Hepatocyte (in vitro differentiated cells): ENCODE data around the gene VPS8. TPM values are rescaled to one million over a fixed set of nuclear protein-coding genes. Genes with fewer than 3 reads are reported as not detected.

Source experiments
- DNase-seq: peaks from one replicate; pipeline ENCODE4 v3.0.0-alpha.2; 2016; ENCODE audit warnings: low spot score
- H2AFZ ChIP-seq: fragments of 200-600 bp; sonication (generic); 2 replicates; pipeline ENCODE4 v1.6.0; 2016; ENCODE audit warnings: antibody characterized with exemption, mild to moderate bottlenecking
- H3K27ac ChIP-seq: fragments of 200-600 bp; sonication (generic); 2 replicates; pipeline ENCODE4 v1.5.1; 2016; ENCODE audit warnings: mild to moderate bottlenecking
- H3K27me3 ChIP-seq: fragments of 200-600 bp; sonication (generic); 2 replicates; pipeline ENCODE4 v1.6.1; 2016
- H3K36me3 ChIP-seq: fragments of 200-600 bp; sonication (generic); replicated peaks from 2 replicates; pipeline ENCODE4 v1.5.1; 2016; ENCODE audit warnings: low read depth; ENCODE audit not compliant: insufficient read depth
- H3K4me1 ChIP-seq: fragments of 200-600 bp; sonication (generic); 2 replicates; pipeline ENCODE4 v1.5.1; 2016; ENCODE audit warnings: mild to moderate bottlenecking, moderate library complexity; ENCODE audit not compliant: insufficient read depth
- H3K4me2 ChIP-seq: fragments of 200-600 bp; sonication (generic); 2 replicates; pipeline ENCODE4 v1.6.0; 2016
- H3K4me3 ChIP-seq: fragments of 200-600 bp; sonication (generic); 2 replicates; pipeline ENCODE4 v1.5.1; 2016; ENCODE audit warnings: mild to moderate bottlenecking
- H3K79me2 ChIP-seq: fragments of 200-600 bp; sonication (generic); 2 replicates; pipeline ENCODE4 v1.6.0; 2017; ENCODE audit warnings: mild to moderate bottlenecking
- H3K9me2 ChIP-seq: fragments of 200-600 bp; sonication (generic); replicated peaks from 2 replicates; pipeline ENCODE4 v1.6.0; 2017; ENCODE audit warnings: mild to moderate bottlenecking; ENCODE audit not compliant: insufficient read depth
- H3K9me3 ChIP-seq: fragments of 200-600 bp; sonication (generic); 2 replicates; pipeline ENCODE4 v1.5.1; 2016; ENCODE audit warnings: low read depth, mild to moderate bottlenecking
- H4K20me1 ChIP-seq: fragments of 200-600 bp; sonication (generic); 2 replicates; pipeline ENCODE4 v1.6.0; 2016; ENCODE audit warnings: mild to moderate bottlenecking; ENCODE audit not compliant: insufficient read depth, poor library complexity, severe bottlenecking
- EZH2 ChIP-seq: fragments of 200-600 bp; sonication (generic); IDR thresholded peaks from 2 replicates; pipeline ENCODE4 v1.6.1; 2016; ENCODE audit warnings: antibody characterized with exemption, mild to moderate bottlenecking, borderline replicate concordance
- EZH2phosphoT487 ChIP-seq: fragments of 200-600 bp; sonication (generic); IDR thresholded peaks from one replicate; pipeline ENCODE4 v1.6.1; 2018; ENCODE audit warnings: antibody characterized with exemption, mild to moderate bottlenecking, low read depth, moderate library complexity; ENCODE audit not compliant: unreplicated experiment, severe bottlenecking
- WGBS: methylation state at CpG from one replicate; pipeline ENCODE4 v1.1.6; 2016; ENCODE audit warnings: low lambda C conversion rate; ENCODE audit errors: missing lambda C conversion rate; 5-methylcytosine and 5-hydroxymethylcytosine counted together
- polyA plus RNA-seq: library from polyadenylated mRNA; unstranded; fragments of >200 nt; fragmentation: Nextera tagmentation; extraction: Ambion mirVana; gene quantifications from 2 replicates; pipeline ENCODE4 v1.2.1, GENCODE V29; 2016
- total RNA-seq: library from RNA; depleted of rRNA; stranded (reverse); fragments of >200 nt; gene quantifications from 2 replicates; pipeline ENCODE4 v1.2.3, GENCODE V29; 2014
- TF ChIP-seq, protein P1 (sequence below): fragments of 200-600 bp; sonication (generic); IDR thresholded peaks from 2 replicates; pipeline ENCODE4 v1.5.1; 2016; ENCODE audit warnings: antibody characterized with exemption, mild to moderate bottlenecking; ENCODE audit not compliant: poor library complexity

VPS8 gene
- total and polyA plus RNA-seq, 2 experiments from 2014 or later, result 20.5 to 61.9 TPM

DNA sequence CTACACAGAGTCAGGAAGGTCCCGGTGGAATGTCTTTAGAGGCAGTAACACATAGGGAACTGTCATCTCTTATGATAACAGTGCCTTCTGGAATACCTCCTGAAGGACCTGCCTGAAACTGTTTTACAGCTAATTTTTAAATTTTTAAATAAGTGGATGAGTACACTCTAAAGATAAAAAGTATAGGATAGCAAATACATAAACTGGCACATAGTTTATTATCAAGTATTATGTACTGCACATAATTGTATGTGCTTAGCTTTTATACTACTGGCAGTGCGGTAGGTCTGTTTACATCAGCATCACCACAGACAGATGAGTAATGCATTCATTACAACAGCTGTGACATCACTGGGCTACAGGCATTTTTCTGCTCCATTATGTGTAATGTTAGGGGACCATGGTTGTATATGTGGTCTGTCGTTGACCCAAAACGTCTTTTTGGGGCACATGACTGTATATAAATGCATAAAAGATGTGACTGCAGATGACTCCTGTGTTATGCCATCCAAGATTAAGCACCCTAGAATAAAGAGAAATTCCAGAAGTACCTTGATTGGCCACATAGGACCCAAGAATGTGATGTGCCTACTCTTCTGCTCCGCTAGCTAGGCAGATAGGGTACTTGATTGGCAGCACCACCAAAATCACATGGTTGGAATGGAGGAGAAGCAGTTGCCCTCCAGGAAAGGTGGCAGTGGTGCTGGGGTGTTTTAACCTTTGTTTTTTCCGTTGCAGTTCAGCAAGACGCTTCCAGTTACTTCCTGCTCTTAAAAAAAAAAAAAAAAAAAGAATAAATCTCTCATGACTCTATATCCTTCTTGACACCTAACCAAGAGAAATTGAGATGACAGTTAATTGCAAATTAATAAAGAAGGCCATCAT is 3.3 kb downstream of the VPS8 start:
- no peak overlapping the region for H3K4me2 ChIP-seq
- no peaks in the 10 kb centered on the region for H4K20me1 ChIP-seq
- H3K36me3 ChIP-seq, result no peaks in the 10 kb centered on the region
- H3K4me1 ChIP-seq, result peaks cover 7% of the 10 kb centered on the region
- TF ChIP-seq, protein P1, sequence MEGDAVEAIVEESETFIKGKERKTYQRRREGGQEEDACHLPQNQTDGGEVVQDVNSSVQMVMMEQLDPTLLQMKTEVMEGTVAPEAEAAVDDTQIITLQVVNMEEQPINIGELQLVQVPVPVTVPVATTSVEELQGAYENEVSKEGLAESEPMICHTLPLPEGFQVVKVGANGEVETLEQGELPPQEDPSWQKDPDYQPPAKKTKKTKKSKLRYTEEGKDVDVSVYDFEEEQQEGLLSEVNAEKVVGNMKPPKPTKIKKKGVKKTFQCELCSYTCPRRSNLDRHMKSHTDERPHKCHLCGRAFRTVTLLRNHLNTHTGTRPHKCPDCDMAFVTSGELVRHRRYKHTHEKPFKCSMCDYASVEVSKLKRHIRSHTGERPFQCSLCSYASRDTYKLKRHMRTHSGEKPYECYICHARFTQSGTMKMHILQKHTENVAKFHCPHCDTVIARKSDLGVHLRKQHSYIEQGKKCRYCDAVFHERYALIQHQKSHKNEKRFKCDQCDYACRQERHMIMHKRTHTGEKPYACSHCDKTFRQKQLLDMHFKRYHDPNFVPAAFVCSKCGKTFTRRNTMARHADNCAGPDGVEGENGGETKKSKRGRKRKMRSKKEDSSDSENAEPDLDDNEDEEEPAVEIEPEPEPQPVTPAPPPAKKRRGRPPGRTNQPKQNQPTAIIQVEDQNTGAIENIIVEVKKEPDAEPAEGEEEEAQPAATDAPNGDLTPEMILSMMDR, result no peak
- TF ChIP-seq EZH2, result no peak
- TF ChIP-seq EZH2phosphoT487, result no peak
- H3K9me3 ChIP-seq, result no peaks in the 10 kb centered on the region
- WGBS, result 82% methylated on average over 7 of the region's 7 CpGs
- no peak overlapping the region for H2AFZ ChIP-seq
- no peak overlapping the region for H3K4me3 ChIP-seq
- no peaks in the 10 kb centered on the region for H3K9me2 ChIP-seq
- no peak for DNase-seq
- H3K79me2 ChIP-seq, result peaks cover 60% of the 10 kb centered on the region
- no peaks in the 10 kb centered on the region for H3K27me3 ChIP-seq
- H3K27ac ChIP-seq, result no peak overlapping the region

DNA sequence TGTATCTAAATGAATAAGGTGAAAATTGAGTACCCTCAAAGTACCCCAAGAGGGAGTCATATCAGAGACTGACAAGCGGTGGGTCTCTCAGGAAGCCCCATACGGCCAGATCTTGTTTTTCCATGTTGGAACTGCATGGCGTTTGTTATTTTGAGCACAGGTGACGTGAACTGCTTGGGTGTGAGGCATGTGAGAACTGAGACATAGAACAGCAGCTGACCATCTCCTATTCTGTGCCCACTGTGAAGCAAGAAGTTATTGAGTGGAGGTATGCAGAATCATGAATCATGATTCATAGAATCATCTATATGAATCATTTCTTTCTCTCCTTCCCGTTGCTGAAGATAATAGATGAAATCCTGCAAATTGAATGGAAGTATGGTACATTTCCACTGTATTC is 4.6 kb downstream of the VPS8 start:
- TF ChIP-seq, protein P1, result no peak
- TF ChIP-seq EZH2phosphoT487, result no peak
- H3K79me2 ChIP-seq, result peaks cover 60% of the 10 kb centered on the region
- DNase-seq, result no peak
- H2AFZ ChIP-seq, result no peak overlapping the region
- no peaks in the 10 kb centered on the region for H3K9me3 ChIP-seq
- no peak overlapping the region for H3K4me3 ChIP-seq
- H4K20me1 ChIP-seq, result no peaks in the 10 kb centered on the region
- no peaks in the 10 kb centered on the region for H3K9me2 ChIP-seq
- peaks cover 7% of the 10 kb centered on the region for H3K4me1 ChIP-seq
- no peaks in the 10 kb centered on the region for H3K36me3 ChIP-seq
- no peaks in the 10 kb centered on the region for H3K27me3 ChIP-seq
- no peak overlapping the region for H3K4me2 ChIP-seq
- H3K27ac ChIP-seq, result no peak overlapping the region
- 96% methylated on average over 5 of the region's 5 CpGs for WGBS

DNA sequence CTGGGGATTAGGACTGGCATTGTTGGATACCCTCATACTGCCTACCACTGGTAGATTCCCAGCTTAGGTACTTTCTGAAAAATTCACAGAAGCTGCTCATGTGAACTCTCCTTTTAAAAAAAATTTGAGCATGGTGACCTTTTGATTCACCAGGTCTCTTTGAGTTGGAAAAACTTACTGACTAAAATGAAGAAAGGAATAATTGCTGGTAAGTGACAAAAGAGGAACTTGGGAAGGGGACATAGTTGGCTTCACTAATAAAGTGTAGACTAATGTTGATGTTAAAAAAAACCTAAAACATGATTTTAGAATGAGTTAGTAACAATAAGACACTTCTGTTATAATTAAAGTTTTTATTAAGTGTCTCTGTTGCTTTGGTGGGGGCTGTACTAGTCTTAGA is 8.6 kb downstream of the VPS8 start:
- Histone ChIP-seq H3K27me3 (no peaks in the 10 kb centered on the region), H3K4me2 (no peak overlapping the region), H2AFZ (no peak overlapping the region), H3K79me2 (peaks cover 29% of the 10 kb centered on the region), H3K36me3 (no peaks in the 10 kb centered on the region), H3K4me3 (no peak overlapping the region), H4K20me1 (no peaks in the 10 kb centered on the region), H3K27ac (no peak overlapping the region), H3K4me1 (no peaks in the 10 kb centered on the region), H3K9me3 (no peaks in the 10 kb centered on the region), H3K9me2 (no peaks in the 10 kb centered on the region)
- DNase-seq, result no peak
- TF ChIP-seq EZH2, result no peak
- TF ChIP-seq EZH2phosphoT487, result no peak
- TF ChIP-seq, protein P1, result no peak
